ENCODE measurements around the gene LTB4R2. TPM values are rescaled to one million over a fixed set of nuclear protein-coding genes. Genes with fewer than 3 reads are reported as not detected.

Gene LTB4R2
- total and polyA plus RNA-seq, 2 experiments from 2014 or later, result 0.40 to 12.6 TPM

DNA sequence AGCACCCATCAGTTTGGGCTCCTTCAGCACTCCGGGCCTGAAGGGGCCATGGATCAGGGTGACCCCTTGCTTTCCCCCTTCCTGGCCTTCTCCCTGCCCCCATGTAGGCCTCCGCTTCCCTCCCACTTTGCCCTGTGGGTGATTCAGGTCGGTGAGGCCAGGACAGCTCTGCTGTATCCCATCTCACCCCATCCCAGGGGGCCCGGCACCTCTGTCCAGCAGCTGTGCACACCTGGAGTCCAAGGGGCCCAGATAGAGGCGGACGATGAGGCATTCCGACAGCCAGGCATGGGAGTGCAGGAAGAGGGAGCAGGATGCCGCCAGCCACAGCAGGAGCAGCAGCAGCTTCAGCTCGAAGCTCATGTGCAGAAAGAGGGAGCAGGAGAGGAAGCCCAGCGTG lies 12.7 kb downstream of the LTB4R2 start:
- Histone ChIP-seq H4K20me1 (replicated peaks; ENCODE audit: insufficient read depth) (no peaks in the 10 kb centered on the region), H2AFZ (no peak overlapping the region), H3K4me3 (no peak overlapping the region), H3F3A (replicated peaks; ENCODE audit: low read depth) (no peaks in the 10 kb centered on the region), H3K27ac (ENCODE audit: low read depth) (no peak overlapping the region), H3K27me3 (ENCODE audit: insufficient read depth) (peaks cover 40% of the 10 kb centered on the region), H3K4me2 (no peak overlapping the region), H3K9me2 (ENCODE audit: insufficient read depth) (no peaks in the 10 kb centered on the region), H3K4me1 (ENCODE audit: insufficient read depth) (no peaks in the 10 kb centered on the region), H3K79me2 (replicated peaks; ENCODE audit: insufficient read depth) (no peaks in the 10 kb centered on the region), H3K36me3 (ENCODE audit: insufficient read depth) (no peaks in the 10 kb centered on the region)
- Mint-ChIP-seq H3K4me3 (no peak overlapping the region), H3K27me3 (ENCODE audit: insufficient read depth, low read depth, poor library complexity) (peaks cover 19% of the 10 kb centered on the region), H3K36me3 (ENCODE audit: low read depth) (no peaks in the 10 kb centered on the region; the same call in 2 of the 3 replicates), H3K27ac (no peak overlapping the region), H3K9me3 (no peaks in the 10 kb centered on the region), H3K4me1 (peaks cover 2% of the 10 kb centered on the region; the same call in 1 of the 3 replicates)
- no peak for DNase-seq (ENCODE audit: low spot score)
- TF ChIP-seq, protein P1, sequence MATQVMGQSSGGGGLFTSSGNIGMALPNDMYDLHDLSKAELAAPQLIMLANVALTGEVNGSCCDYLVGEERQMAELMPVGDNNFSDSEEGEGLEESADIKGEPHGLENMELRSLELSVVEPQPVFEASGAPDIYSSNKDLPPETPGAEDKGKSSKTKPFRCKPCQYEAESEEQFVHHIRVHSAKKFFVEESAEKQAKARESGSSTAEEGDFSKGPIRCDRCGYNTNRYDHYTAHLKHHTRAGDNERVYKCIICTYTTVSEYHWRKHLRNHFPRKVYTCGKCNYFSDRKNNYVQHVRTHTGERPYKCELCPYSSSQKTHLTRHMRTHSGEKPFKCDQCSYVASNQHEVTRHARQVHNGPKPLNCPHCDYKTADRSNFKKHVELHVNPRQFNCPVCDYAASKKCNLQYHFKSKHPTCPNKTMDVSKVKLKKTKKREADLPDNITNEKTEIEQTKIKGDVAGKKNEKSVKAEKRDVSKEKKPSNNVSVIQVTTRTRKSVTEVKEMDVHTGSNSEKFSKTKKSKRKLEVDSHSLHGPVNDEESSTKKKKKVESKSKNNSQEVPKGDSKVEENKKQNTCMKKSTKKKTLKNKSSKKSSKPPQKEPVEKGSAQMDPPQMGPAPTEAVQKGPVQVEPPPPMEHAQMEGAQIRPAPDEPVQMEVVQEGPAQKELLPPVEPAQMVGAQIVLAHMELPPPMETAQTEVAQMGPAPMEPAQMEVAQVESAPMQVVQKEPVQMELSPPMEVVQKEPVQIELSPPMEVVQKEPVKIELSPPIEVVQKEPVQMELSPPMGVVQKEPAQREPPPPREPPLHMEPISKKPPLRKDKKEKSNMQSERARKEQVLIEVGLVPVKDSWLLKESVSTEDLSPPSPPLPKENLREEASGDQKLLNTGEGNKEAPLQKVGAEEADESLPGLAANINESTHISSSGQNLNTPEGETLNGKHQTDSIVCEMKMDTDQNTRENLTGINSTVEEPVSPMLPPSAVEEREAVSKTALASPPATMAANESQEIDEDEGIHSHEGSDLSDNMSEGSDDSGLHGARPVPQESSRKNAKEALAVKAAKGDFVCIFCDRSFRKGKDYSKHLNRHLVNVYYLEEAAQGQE (IDR thresholded peaks at IDR 0.05; ENCODE audit: unreplicated experiment), result no peak
- TF ChIP-seq, protein P2, sequence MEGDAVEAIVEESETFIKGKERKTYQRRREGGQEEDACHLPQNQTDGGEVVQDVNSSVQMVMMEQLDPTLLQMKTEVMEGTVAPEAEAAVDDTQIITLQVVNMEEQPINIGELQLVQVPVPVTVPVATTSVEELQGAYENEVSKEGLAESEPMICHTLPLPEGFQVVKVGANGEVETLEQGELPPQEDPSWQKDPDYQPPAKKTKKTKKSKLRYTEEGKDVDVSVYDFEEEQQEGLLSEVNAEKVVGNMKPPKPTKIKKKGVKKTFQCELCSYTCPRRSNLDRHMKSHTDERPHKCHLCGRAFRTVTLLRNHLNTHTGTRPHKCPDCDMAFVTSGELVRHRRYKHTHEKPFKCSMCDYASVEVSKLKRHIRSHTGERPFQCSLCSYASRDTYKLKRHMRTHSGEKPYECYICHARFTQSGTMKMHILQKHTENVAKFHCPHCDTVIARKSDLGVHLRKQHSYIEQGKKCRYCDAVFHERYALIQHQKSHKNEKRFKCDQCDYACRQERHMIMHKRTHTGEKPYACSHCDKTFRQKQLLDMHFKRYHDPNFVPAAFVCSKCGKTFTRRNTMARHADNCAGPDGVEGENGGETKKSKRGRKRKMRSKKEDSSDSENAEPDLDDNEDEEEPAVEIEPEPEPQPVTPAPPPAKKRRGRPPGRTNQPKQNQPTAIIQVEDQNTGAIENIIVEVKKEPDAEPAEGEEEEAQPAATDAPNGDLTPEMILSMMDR (conservative IDR thresholded peaks at IDR 0.05; ENCODE audit: low read depth in 2 of 2), result no peak
- TF ChIP-seq CREB1 (CRISPR knock-in tag; IDR thresholded peaks at IDR 0.05; ENCODE audit: low read depth) (no peak), ETS1 (IDR thresholded peaks at IDR 0.05) (no peak), POLR2AphosphoS5 (IDR thresholded peaks at IDR 0.05; ENCODE audit: low read depth) (no peak)
- TF ChIP-seq, protein P3, sequence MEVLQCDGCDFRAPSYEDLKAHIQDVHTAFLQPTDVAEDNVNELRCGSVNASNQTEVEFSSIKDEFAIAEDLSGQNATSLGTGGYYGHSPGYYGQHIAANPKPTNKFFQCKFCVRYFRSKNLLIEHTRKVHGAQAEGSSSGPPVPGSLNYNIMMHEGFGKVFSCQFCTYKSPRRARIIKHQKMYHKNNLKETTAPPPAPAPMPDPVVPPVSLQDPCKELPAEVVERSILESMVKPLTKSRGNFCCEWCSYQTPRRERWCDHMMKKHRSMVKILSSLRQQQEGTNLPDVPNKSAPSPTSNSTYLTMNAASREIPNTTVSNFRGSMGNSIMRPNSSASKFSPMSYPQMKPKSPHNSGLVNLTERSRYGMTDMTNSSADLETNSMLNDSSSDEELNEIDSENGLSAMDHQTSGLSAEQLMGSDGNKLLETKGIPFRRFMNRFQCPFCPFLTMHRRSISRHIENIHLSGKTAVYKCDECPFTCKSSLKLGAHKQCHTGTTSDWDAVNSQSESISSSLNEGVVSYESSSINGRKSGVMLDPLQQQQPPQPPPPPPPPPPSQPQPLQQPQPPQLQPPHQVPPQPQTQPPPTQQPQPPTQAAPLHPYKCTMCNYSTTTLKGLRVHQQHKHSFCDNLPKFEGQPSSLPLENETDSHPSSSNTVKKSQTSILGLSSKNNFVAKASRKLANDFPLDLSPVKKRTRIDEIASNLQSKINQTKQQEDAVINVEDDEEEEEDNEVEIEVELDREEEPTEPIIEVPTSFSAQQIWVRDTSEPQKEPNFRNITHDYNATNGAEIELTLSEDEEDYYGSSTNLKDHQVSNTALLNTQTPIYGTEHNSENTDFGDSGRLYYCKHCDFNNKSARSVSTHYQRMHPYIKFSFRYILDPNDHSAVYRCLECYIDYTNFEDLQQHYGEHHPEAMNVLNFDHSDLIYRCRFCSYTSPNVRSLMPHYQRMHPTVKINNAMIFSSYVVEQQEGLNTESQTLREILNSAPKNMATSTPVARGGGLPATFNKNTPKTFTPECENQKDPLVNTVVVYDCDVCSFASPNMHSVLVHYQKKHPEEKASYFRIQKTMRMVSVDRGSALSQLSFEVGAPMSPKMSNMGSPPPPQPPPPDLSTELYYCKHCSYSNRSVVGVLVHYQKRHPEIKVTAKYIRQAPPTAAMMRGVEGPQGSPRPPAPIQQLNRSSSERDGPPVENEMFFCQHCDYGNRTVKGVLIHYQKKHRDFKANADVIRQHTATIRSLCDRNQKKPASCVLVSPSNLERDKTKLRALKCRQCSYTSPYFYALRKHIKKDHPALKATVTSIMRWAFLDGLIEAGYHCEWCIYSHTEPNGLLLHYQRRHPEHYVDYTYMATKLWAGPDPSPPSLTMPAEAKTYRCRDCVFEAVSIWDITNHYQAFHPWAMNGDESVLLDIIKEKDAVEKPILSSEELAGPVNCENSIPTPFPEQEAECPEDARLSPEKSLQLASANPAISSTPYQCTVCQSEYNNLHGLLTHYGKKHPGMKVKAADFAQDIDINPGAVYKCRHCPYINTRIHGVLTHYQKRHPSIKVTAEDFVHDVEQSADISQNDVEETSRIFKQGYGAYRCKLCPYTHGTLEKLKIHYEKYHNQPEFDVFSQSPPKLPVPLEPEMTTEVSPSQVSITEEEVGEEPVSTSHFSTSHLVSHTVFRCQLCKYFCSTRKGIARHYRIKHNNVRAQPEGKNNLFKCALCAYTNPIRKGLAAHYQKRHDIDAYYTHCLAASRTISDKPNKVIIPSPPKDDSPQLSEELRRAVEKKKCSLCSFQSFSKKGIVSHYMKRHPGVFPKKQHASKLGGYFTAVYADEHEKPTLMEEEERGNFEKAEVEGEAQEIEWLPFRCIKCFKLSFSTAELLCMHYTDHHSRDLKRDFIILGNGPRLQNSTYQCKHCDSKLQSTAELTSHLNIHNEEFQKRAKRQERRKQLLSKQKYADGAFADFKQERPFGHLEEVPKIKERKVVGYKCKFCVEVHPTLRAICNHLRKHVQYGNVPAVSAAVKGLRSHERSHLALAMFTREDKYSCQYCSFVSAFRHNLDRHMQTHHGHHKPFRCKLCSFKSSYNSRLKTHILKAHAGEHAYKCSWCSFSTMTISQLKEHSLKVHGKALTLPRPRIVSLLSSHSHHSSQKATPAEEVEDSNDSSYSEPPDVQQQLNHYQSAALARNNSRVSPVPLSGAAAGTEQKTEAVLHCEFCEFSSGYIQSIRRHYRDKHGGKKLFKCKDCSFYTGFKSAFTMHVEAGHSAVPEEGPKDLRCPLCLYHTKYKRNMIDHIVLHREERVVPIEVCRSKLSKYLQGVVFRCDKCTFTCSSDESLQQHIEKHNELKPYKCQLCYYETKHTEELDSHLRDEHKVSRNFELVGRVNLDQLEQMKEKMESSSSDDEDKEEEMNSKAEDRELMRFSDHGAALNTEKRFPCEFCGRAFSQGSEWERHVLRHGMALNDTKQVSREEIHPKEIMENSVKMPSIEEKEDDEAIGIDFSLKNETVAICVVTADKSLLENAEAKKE (CRISPR knock-in tag; IDR thresholded peaks at IDR 0.05), result no peak
- no peak for ATAC-seq

Measured in GM23338 (cell line).